ENCODE results near the gene PCDHGB6.
A peak's percentile ranks its signal among the peaks of the same experiment; 100 is the strongest.

The PCDHGB6 gene

DNA sequence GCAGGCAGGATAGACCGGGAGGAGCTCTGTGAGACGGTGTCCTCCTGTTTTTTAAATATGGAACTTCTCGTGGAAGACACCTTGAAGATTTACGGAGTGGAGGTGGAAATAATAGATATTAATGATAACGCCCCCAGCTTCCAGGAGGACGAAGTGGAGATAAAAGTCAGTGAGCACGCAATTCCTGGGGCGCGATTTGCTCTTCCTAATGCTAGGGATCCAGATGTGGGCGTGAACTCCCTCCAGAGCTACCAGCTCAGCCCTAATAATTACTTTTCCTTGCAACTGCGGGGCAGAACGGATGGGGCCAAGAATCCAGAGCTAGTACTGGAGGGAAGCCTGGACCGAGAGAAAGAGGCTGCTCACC lies 13.7 kb downstream of the PCDHGB6 start:
- Histone ChIP-seq H3K27ac (ENCODE audit: low read length, poor library complexity, severe bottlenecking) (no peak overlapping the region), H3K9me3 (ENCODE audit: control insufficient read depth, low read length) (peaks cover 28% of the 10 kb centered on the region), H3K14ac (ENCODE audit: low read length in 2 of 2) (no peak overlapping the region), H3K79me1 (replicated peaks; ENCODE audit: low read length, poor library complexity, severe bottlenecking) (peaks cover 45% of the 10 kb centered on the region), H4K91ac (ENCODE audit: low read length) (no peak overlapping the region), H2BK15ac (ENCODE audit: low read depth, poor library complexity, severe bottlenecking) (no peak overlapping the region), H3K4ac (ENCODE audit: low read depth in 1 of 2, low read length in 2 of 2) (no peak overlapping the region), H4K8ac (ENCODE audit: low read length) (no peak overlapping the region), H2AFZ (ENCODE audit: low read depth, low read length) (no peak overlapping the region), H2BK12ac (ENCODE audit: low read length in 2 of 2) (no peak overlapping the region), H2BK5ac (ENCODE audit: low read depth, low read length, poor library complexity, severe bottlenecking) (no peak overlapping the region), H3K9ac (ENCODE audit: low read length) (peak overlapping the region; percentile 77), H3K36me3 (ENCODE audit: control insufficient read depth in 1 of 2, insufficient read depth in 2 of 2, low read depth in 1 of 2, low read length in 2 of 2) (peaks cover 17 to 44% of the 10 kb centered on the region in 2 experiments), H3K4me2 (ENCODE audit: low read length, poor library complexity, severe bottlenecking) (no peak overlapping the region), H3K18ac (ENCODE audit: low read depth in 1 of 2, low read length in 2 of 2) (no peak overlapping the region), H3K4me1 (ENCODE audit: control insufficient read depth, insufficient read depth, low read depth, low read length) (peaks cover 8% of the 10 kb centered on the region), H2BK120ac (ENCODE audit: low read depth, low read length) (no peak overlapping the region), H3K23ac (ENCODE audit: low read length in 2 of 2) (no peak overlapping the region), H2AK5ac (ENCODE audit: low read length, severe bottlenecking) (no peak overlapping the region), H3K27me3 (ENCODE audit: control insufficient read depth in 1 of 2, insufficient read depth in 1 of 2, low read length in 2 of 2) (no peaks in the 10 kb centered on the region), H3K4me3 (ENCODE audit: insufficient read depth in 1 of 2, low read depth in 1 of 2, low read length in 2 of 2) (peak overlapping the region in 1 of 2 experiments; percentile 80)
- no peak for DNase-seq
- WGBS = 85% methylated on average over 13 of the region's 13 CpGs

DNA sequence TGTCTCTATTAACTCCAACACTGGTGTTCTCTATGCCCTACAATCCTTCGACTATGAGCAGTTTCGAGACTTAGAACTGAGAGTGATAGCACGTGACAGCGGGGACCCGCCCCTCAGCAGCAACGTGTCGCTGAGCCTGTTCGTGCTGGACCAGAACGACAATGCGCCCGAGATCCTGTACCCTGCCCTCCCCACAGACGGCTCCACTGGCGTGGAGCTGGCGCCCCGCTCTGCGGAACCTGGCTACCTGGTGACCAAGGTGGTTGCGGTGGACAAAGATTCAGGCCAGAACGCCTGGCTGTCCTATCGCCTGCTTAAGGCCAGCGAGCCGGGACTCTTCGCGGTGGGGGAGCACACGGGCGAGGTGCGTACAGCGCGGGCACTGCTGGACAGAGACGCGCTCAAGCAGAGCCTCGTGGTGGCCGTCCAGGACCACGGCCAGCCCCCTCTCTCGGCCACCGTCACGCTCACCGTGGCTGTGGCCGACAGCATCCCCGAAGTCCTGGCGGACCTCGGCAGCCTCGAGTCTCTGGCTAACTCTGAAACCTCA lies 15.0 kb downstream of the PCDHGB6 start:
- no peak overlapping the region for H3K27ac ChIP-seq (ENCODE audit: low read length, poor library complexity, severe bottlenecking)
- no peak for DNase-seq
- no peak overlapping the region for H2BK15ac ChIP-seq (ENCODE audit: low read depth, poor library complexity, severe bottlenecking)
- no peaks in the 10 kb centered on the region for H3K27me3 ChIP-seq (ENCODE audit: control insufficient read depth in 1 of 2, insufficient read depth in 1 of 2, low read length in 2 of 2)
- peaks cover 38% of the 10 kb centered on the region for H3K9me3 ChIP-seq (ENCODE audit: control insufficient read depth, low read length)
- no peak overlapping the region for H4K91ac ChIP-seq (ENCODE audit: low read length)
- peak overlapping the region in 1 of 2 experiments; percentile 80 for H3K4me3 ChIP-seq (ENCODE audit: insufficient read depth in 1 of 2, low read depth in 1 of 2, low read length in 2 of 2)
- WGBS = 97% methylated on average over 42 of the region's 42 CpGs
- peaks cover 53% of the 10 kb centered on the region for H3K79me1 ChIP-seq (replicated peaks; ENCODE audit: low read length, poor library complexity, severe bottlenecking)
- H2BK120ac ChIP-seq (ENCODE audit: low read depth, low read length) = no peak overlapping the region
- no peak overlapping the region for H3K18ac ChIP-seq (ENCODE audit: low read depth in 1 of 2, low read length in 2 of 2)
- peaks cover 29 to 54% of the 10 kb centered on the region in 2 experiments for H3K36me3 ChIP-seq (ENCODE audit: control insufficient read depth in 1 of 2, insufficient read depth in 2 of 2, low read depth in 1 of 2, low read length in 2 of 2)
- H2BK5ac ChIP-seq (ENCODE audit: low read depth, low read length, poor library complexity, severe bottlenecking) = no peak overlapping the region
- no peak overlapping the region for H3K9ac ChIP-seq (ENCODE audit: low read length)
- no peak overlapping the region for H2AK5ac ChIP-seq (ENCODE audit: low read length, severe bottlenecking)
- no peak overlapping the region for H2BK12ac ChIP-seq (ENCODE audit: low read length in 2 of 2)
- H2AFZ ChIP-seq (ENCODE audit: low read depth, low read length) = no peak overlapping the region
- no peak overlapping the region for H4K8ac ChIP-seq (ENCODE audit: low read length)
- no peak overlapping the region for H3K23ac ChIP-seq (ENCODE audit: low read length in 2 of 2)
- H3K14ac ChIP-seq (ENCODE audit: low read length in 2 of 2) = no peak overlapping the region
- H3K4me1 ChIP-seq (ENCODE audit: control insufficient read depth, insufficient read depth, low read depth, low read length) = peaks cover 10% of the 10 kb centered on the region
- no peak overlapping the region for H3K4me2 ChIP-seq (ENCODE audit: low read length, poor library complexity, severe bottlenecking)
- H3K4ac ChIP-seq (ENCODE audit: low read depth in 1 of 2, low read length in 2 of 2) = no peak overlapping the region

DNA sequence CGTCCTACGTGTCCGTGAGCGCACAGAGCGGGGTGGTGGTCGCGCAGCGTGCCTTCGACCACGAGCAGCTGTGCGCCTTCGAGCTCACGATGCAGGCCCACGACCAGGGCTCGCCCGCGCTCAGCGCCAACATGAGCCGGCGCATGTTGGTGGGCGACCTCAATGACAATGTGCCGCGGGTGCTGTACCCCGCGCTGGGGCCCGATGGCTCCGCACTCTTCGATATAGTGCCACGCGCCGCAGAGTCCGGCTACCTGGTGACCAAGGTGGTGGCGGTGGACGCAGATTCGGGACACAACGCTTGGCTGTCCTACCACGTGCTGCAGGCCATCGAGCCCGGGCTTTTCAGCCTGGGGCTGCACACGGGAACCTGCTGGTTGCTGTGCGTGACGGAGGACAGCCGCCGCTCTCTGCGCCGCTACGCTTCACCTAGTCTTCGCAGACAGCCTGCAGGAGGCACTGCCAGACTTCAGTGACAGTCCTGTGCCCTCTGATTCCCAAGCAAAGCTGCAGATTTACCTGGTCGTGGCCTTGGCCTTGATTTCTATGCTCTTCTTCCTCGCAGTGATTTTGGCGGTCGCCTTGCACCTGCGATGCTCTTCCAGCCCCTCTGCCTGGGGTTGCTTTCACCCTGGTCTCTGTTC lies 20.1 kb downstream of the PCDHGB6 start:
- 98% methylated on average over 53 of the region's 53 CpGs for WGBS
- H4K8ac ChIP-seq (ENCODE audit: low read length) = no peak overlapping the region

DNA sequence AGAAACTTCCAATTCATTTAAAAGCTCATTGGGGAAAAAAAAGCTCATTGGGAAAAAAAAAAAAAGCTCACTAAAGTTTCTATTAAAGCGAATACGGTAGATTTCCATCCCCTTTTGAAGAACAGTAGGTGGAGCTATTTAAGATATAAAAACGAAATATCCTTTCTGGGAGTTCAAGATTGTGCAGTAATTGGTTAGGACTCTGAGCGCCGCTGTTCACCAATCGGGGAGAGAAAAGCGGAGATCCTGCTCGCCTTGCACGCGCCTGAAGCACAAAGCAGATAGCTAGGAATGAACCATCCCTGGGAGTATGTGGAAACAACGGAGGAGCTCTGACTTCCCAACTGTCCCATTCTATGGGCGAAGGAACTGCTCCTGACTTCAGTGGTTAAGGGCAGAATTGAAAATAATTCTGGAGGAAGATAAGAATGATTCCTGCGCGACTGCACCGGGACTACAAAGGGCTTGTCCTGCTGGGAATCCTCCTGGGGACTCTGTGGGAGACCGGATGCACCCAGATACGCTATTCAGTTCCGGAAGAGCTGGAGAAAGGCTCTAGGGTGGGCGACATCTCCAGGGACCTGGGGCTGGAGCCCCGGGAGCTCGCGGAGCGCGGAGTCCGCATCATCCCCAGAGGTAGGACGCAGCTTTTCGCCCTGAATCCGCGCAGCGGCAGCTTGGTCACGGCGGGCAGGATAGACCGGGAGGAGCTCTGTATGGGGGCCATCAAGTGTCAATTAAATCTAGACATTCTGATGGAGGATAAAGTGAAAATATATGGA lies 22.7 kb downstream of the PCDHGB6 start, which contains the start of gene PCDHGA12:
PCDHGA12 (plus strand) TSS at position 176 of the 782 bp plus-strand sequence; CDS start at position 429, 253 bp downstream.
- H3K14ac ChIP-seq (ENCODE audit: low read length in 2 of 2) = no peak within 1 kb of the TSS
- no peak within 1 kb of the TSS for H3K4ac ChIP-seq (ENCODE audit: low read depth in 1 of 2, low read length in 2 of 2)
- peak within 1 kb of the TSS; percentile 79 for H3K9ac ChIP-seq (ENCODE audit: low read length)
- H3K4me3 ChIP-seq (ENCODE audit: insufficient read depth in 1 of 2, low read depth in 1 of 2, low read length in 2 of 2) = peak within 1 kb of the TSS in 1 of 2 experiments; percentile 80
- peaks cover 2% of the 10 kb centered on the region for H3K4me1 ChIP-seq (ENCODE audit: control insufficient read depth, insufficient read depth, low read depth, low read length)
- H2AK5ac ChIP-seq (ENCODE audit: low read length, severe bottlenecking) = no peak within 1 kb of the TSS
- H2BK15ac ChIP-seq (ENCODE audit: low read depth, poor library complexity, severe bottlenecking) = no peak within 1 kb of the TSS
- no peak within 1 kb of the TSS for H2BK120ac ChIP-seq (ENCODE audit: low read depth, low read length)
- H4K8ac ChIP-seq (ENCODE audit: low read length) = no peak within 1 kb of the TSS
- H3K9me3 ChIP-seq (ENCODE audit: control insufficient read depth, low read length) = peaks cover 25% of the 10 kb centered on the region
- H3K4me2 ChIP-seq (ENCODE audit: low read length, poor library complexity, severe bottlenecking) = no peak within 1 kb of the TSS
- no peak within 1 kb of the TSS for H3K18ac ChIP-seq (ENCODE audit: low read depth in 1 of 2, low read length in 2 of 2)
- no peak within 1 kb of the TSS for H2BK5ac ChIP-seq (ENCODE audit: low read depth, low read length, poor library complexity, severe bottlenecking)
- no peak within 1 kb of the TSS for H3K27ac ChIP-seq (ENCODE audit: low read length, poor library complexity, severe bottlenecking)
- WGBS = 98% methylated on average over 32 of the region's 33 CpGs
- H3K36me3 ChIP-seq (ENCODE audit: control insufficient read depth in 1 of 2, insufficient read depth in 2 of 2, low read depth in 1 of 2, low read length in 2 of 2) = peaks cover 24 to 37% of the 10 kb centered on the region in 2 experiments
- H2BK12ac ChIP-seq (ENCODE audit: low read length in 2 of 2) = no peak within 1 kb of the TSS
- no peak for DNase-seq
- H3K27me3 ChIP-seq (ENCODE audit: control insufficient read depth in 1 of 2, insufficient read depth in 1 of 2, low read length in 2 of 2) = no peaks in the 10 kb centered on the region
- no peak within 1 kb of the TSS for H2AFZ ChIP-seq (ENCODE audit: low read depth, low read length)
- H4K91ac ChIP-seq (ENCODE audit: low read length) = no peak within 1 kb of the TSS
- peaks cover 23% of the 10 kb centered on the region for H3K79me1 ChIP-seq (replicated peaks; ENCODE audit: low read length, poor library complexity, severe bottlenecking)
- H3K23ac ChIP-seq (ENCODE audit: low read length in 2 of 2) = no peak within 1 kb of the TSS

More for the DNA sequence above, 20.1 kb downstream of the PCDHGB6 start:
- H4K91ac ChIP-seq (ENCODE audit: low read length) = no peak overlapping the region
- no peak overlapping the region for H2AFZ ChIP-seq (ENCODE audit: low read depth, low read length)
- H3K9me3 ChIP-seq (ENCODE audit: control insufficient read depth, low read length) = peaks cover 30% of the 10 kb centered on the region
- no peak overlapping the region for H3K14ac ChIP-seq (ENCODE audit: low read length in 2 of 2)
- H2AK5ac ChIP-seq (ENCODE audit: low read length, severe bottlenecking) = no peak overlapping the region
- H2BK120ac ChIP-seq (ENCODE audit: low read depth, low read length) = no peak overlapping the region
- H2BK12ac ChIP-seq (ENCODE audit: low read length in 2 of 2) = no peak overlapping the region
- DNase-seq = no peak
- no peak overlapping the region for H3K27ac ChIP-seq (ENCODE audit: low read length, poor library complexity, severe bottlenecking)
- peaks cover 2% of the 10 kb centered on the region for H3K4me1 ChIP-seq (ENCODE audit: control insufficient read depth, insufficient read depth, low read depth, low read length)
- H2BK15ac ChIP-seq (ENCODE audit: low read depth, poor library complexity, severe bottlenecking) = no peak overlapping the region
- H3K79me1 ChIP-seq (replicated peaks; ENCODE audit: low read length, poor library complexity, severe bottlenecking) = peaks cover 28% of the 10 kb centered on the region
- H3K18ac ChIP-seq (ENCODE audit: low read depth in 1 of 2, low read length in 2 of 2) = no peak overlapping the region
- H3K27me3 ChIP-seq (ENCODE audit: control insufficient read depth in 1 of 2, insufficient read depth in 1 of 2, low read length in 2 of 2) = no peaks in the 10 kb centered on the region
- H3K4ac ChIP-seq (ENCODE audit: low read depth in 1 of 2, low read length in 2 of 2) = no peak overlapping the region
- H3K36me3 ChIP-seq (ENCODE audit: control insufficient read depth in 1 of 2, insufficient read depth in 2 of 2, low read depth in 1 of 2, low read length in 2 of 2) = peaks cover 30 to 43% of the 10 kb centered on the region in 2 experiments
- no peak overlapping the region for H3K4me2 ChIP-seq (ENCODE audit: low read length, poor library complexity, severe bottlenecking)
- H3K23ac ChIP-seq (ENCODE audit: low read length in 2 of 2) = no peak overlapping the region
- no peak overlapping the region for H2BK5ac ChIP-seq (ENCODE audit: low read depth, low read length, poor library complexity, severe bottlenecking)
- no peak overlapping the region for H3K9ac ChIP-seq (ENCODE audit: low read length)
- H3K4me3 ChIP-seq (ENCODE audit: insufficient read depth in 1 of 2, low read depth in 1 of 2, low read length in 2 of 2) = peak overlapping the region; percentile 31 to 39
